Stimulated activated CD4-positive, alpha-beta T cell treated with anti-CD3 and anti-CD28 coated beads, TNF-alpha, amount 100 ng/mL, for 1 hour (primary cell): Measurements from ENCODE around the gene RAPGEF1.
"Not testable (repeated sequence)": the region's sequence is repeated elsewhere in the genome, so short reads cannot be mapped to it uniquely, and the experiment has no call there.

ENCODE experiments used
- DNase-seq, 3 donors: peaks; one replicate each; pipeline ENCODE4 v3.0.0-alpha.2; 2020; ENCODE audit warnings: low read depth in 3 of 3, low spot score in 1 of 3

RAPGEF1 gene

DNA sequence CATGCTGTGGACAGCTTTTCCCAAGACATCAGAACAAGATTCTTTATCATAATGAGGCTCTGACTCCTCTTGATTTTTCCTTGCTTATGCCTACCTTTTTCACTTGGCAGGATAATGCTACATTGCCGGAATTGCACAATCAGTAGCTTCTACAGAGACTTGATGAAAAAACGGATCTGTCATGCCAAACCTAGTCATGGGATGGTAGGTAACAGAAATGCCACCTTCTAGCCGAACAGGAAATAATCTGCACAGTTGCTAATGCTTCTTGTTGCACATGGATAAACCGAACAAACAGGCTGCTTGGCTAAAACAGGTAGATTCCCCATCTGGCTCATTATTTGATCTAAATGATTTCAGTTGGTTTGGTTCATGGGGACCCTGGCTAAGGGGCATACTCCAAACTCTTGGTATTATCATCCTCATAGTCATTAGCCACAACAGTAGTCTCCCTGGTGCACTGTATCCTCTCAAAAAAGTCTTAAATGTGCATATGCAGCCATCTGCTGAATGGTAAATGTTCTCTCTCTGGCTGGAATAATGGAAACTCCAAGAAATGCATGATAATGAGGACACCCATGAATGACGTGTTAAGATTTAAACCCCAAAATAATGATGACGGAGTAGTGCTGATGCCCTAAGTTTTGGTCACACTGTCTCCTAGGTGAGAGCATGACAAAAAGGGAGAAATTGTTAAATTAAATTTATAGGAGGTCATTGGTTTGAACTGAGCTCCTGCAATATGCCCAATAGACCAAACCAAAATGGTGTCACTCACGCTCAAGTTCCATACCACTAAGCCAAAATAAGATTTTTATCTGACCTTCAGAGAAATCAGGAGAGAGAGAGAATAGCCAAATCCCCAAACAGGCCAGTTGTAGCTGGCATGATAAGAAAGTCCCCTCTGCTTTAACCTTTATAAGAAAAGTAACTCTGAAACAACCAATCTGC lies 47.0 kb downstream of the RAPGEF1 start:
- DNase-seq, result no peak

DNA sequence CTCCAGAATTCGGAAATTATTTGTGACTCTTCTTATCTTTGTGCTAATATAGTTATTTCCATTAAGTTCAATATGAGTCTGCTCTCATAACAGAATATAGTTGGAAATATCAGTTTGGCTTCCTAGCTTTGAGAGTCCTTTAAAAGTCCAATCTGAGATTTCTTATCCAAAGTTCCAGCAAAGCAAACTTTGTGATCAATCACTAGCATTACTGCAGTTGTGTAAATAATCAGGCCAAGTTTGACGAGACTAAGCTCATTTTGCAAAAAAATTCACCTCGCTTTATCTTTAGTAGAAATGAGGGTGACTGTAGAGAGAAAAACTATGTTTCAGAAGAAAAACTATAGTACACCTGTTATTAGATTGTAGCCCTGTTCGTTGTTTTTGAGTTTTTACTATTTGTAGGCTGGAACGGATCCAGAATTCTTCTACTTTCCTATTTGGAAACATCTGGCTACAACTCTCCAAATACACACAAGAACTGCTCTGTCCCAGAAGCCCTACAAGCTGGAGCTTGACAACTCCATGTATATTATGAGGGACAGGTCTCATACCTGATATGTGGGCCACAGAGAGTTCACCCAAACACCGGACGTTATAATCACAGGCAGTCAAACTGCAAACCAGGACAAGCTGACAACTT lies 47.8 kb downstream of the RAPGEF1 start:
- DNase-seq, result no peak

DNA sequence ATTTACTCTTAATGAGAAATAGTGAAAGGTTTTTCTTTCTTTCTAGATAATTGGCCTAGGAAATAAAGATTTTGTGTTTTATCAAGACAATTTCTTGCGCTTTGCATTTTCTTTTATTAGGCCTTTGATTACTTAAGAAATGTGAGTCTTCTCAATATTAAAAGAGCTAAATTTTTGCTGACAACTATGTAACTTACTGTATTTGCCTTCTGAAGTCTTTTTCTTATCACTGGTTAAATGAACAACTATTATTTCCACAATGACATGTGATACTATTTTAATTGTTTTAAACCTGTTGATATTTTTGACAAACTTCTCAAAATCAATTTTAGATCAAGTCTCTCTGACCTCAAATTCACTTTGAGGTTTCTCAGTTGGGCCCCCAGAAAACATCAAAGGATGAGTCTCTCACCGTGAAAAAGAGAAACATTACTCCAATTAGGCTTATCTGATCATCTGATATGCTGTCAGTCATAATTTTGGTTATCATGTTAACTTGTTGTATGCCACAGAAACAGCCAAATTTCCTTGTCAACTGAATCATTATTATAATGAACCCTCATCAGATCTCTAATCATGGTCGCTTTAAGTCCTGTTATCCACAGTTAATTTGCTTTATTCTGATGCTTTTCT lies 48.8 kb downstream of the RAPGEF1 start:
- DNase-seq, result no peak

DNA sequence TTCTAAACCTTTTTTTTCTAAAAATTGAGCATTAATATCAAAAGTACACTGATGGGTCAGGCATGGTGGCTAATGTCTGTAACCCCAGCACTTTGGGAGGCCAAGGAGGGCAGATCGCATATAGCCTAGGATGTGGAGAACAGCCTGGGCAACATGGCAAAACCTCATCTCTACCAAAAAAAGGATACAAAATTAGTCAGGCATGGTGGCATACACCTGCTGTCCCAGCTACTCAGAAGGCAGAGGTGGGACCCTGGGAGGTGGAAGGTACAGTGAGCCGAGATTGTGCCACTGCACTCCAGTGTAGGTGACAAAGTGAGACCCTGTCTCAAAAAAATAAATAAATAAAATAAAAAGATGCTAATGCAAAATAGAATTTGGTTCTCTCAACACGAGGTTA lies 49.4 kb downstream of the RAPGEF1 start:
- no peak for DNase-seq

DNA sequence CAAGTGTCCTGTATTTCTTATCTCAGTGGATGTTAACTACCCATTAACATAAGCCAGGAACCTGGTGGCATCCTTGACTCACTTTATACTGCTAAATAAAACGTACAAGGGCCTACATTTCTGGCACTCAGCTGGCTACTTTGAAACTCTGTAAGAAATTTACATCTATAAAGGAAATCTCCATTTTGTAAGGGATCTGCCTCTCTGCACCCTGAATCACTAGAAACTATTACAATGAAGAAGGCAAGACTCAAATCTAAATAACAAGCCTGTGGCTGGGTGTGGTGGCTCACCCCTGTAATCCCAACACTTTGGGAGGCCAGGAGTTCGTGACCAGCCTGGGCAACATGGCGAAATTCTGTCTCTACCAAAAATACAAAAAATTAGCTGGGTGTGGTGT lies 51.5 kb downstream of the RAPGEF1 start:
- no peak for DNase-seq

DNA sequence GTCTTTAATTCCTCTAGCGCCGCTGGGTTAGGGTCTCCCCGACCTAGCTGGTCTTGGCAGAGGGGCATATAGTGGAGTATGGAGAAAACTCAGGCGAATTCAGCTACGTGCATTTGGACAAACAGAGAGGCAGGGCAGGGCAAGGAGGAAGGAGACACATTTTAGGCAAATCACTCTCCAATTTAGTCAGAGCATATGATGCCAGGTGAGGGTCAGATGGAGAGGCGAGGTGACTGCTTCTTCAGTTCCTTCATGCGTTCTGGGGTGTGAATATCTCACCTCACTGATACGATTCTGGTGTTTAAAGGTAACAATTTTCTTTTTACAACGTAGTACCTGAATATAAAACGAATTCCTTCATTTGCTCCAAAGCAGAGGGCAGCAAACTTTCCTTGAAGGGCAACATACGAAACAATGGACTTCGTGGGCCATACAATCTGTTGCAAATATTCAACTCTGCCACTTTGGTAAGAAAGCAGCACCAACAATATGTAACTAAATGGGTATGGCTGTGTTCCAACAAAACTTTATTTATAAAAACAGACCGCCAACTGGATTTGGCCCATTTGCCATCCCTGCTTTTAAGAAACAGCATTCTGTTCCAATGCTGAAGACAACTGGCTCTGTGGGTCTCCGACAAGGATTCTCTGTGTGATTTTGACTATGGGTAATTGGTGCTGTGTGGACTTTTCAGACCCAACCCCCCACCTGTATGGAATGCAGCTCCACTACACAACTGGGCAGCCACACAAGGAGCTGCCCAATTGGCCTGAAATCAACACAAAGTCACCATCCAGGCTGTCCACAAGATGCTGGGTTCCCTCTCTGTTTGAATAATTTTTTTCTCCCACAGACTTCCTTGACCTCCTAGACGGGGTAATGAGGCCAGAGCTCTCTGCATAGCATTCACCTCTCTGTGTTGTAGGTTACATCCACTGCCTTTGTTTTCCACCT lies 53.8 kb downstream of the RAPGEF1 start:
- no peak for DNase-seq

DNA sequence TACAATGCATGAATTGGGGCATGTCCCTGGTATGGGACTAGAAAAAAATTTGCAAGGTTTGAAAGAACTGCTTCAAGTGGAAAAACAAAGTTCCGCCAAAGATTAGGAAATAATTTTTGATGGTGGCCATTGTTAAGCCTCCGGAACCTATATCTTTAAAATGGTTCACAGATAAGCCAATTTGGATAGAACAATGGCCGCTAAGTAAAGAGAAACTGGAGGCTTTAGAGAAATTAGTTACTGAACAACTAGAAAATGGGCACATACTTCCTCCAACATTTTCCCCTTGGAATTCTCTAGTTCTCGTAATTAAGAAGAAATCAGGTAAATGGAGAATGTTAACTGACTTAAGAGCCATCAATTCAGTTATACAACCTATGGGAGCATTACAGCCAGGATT lies 56.8 kb downstream of the RAPGEF1 start:
- not testable (repeated sequence) for DNase-seq

DNA sequence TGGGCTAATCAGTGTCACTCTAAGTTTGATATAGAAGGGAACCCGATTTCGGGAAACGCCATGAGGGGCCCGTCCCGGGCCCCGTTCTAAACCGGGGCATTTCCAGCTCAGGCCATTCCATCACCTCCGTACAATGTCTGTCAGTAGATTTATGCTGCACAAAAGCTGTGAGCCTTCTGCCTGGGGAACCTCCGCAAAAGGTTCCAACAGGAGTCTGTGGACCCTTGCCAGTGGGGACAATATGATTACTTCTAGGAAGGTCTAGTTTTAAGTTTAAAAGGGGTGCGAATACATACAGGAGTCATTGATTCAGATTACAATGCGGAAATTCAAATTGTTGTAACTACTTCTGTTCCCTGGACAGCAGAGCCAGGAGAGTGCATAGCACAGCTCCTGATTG lies 57.6 kb downstream of the RAPGEF1 start:
- no peak for DNase-seq

DNA sequence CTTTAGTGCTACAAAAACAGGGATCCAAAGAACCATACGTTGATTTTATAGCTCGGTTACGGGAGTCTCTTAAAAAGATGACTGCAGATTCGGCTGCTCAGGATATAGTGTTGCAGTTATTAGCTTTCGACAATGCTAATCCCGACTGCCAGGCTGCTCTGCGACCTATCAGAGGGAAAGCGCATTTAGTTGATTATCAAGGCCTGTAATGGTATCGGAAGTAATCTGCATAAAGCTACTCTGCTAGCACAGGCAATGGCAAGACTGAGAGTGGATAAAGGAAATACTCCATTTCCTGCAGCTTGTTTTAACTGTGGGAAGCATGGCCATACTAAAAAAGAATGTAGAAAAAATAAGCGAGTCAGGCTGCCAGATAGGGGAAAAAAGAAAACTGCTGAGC lies 58.0 kb downstream of the RAPGEF1 start:
- not testable (repeated sequence) for DNase-seq

DNA sequence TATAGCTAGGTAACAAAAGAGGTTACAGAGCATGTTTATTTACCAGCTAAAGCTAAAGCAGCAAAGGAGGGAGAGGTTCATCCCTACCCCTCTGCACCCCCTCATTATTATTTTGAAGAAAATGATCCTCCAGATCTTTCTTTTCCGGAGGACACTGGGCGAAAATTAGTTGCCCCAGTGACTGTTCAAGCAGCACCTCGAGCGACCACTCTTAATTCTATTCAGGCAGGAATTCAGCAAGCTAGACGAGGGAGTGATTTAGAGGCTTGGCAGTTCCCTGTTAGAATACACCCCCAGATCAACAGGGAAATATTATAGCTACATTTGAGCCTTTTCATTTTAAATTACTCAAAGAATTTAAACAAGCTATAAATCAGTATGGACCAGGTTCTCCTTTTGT lies 58.8 kb downstream of the RAPGEF1 start:
- not testable (repeated sequence) for DNase-seq

DNA sequence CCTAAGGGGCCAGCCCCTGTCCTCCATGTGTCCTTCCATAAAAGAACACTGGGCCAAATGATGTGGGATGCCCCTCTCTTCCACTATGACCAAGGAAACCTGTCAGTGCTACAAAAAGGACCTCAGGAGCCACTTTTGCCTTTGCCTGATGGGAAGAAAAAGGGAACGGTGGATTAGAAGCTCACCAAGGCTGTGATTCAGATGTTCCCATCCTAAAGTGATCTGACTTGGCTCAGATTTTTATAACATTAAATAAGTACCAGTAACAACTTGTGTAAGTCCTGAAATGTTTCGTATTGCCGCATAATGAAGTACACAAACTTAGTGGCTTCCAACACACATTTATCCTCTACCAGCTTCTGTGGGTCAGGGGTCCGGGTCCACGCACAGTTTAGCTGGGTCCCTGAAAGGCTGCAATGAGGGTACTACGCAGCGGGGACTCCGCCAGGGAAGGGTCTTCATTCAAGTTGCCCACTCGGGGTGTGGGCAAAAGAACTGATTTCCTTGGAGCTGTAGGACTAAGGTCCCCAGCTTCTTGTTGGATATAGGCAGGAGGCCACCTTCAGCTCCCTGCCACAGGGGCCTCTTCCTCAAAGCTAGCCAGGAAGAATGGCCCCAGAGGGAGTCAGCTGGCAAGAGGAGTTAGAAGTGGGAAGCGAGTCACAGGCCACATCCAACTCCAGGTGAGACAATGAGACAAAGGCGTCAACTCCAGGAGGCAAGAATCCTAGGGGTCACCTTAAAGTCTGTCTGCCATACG lies 60.4 kb downstream of the RAPGEF1 start:
- DNase-seq, result no peak

DNA sequence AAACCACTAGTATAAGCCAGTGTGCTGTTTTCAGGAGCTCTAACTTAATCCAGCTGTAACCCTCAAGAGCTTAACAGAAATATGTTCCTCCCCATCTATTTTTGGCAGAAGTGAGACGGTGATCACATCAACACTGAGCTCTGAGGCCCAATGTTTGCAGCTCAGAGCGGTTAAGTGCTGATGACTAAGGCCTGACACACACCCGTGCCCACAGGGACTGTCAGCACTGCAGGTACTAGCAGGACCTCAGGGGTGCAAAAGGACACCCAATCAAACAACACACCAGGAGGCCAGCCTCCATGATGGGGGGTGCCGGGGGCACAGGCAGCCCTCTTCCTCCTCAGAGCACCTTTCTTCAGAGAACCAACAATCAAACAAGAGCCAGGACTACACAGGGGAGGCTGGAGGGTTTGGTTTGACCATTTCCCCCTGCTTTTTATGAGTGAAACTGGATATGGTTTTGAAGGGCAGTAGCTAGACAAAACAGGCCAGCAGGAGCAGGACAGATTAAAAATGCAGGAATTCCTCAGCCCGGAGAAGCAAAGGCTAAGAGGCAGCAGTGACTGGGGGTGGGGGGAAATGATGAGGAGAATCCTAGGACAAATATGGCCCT lies 61.3 kb downstream of the RAPGEF1 start:
- peak; percentile 45 to 74 (median 62) for DNase-seq

DNA sequence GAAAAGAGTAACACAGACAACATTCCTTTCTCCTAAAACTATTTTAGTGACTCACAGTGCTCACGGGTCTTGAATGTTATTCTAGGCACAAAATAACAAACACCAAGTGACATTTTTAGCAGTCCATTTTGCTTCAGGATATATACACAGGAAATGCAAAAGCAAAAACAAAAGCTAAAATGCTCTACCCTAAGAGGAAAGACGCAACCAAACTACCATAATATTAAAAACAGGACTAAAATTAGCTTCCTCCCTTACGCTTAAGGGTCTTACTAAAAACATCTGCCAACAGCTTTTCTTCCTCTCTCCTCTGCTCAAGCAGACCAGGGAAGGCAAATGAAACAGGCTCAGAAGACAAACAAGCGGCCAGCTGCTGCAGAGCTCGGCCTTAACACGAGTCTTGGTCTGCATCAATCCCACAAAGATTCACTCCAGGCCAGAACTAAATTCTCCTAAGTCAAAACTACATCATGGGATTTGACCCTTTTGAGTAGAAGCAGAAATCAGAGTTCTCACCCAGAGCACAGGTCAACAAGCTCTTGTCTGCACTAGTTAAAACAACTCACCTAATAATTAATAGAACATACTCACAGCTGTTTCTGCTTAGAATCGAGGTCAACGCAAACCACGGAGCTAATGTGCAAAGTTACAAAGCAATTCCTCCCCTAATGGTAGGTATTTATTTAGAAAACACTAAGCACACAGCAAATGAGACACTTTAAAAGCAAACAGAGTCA lies 62.3 kb downstream of the RAPGEF1 start:
- DNase-seq, result no peak

DNA sequence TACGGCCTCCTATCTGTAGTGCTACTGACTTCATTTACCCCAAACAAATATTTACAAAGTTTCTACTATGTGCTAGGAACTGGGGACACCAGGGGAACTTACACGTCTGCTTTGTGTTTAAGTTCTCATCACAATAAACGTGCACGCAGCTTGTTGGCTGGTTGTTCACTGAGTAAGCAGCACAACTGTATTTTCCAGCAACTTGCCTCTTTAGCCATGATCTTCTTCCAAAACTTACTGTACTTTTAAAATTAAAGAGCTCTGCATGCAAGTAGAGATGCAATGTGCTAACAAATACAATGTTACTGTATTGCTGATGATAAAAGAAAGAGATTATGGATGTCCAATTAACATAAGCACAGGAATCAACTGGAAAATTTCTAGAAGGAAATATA lies 62.8 kb downstream of the RAPGEF1 start:
- no peak for DNase-seq

DNA sequence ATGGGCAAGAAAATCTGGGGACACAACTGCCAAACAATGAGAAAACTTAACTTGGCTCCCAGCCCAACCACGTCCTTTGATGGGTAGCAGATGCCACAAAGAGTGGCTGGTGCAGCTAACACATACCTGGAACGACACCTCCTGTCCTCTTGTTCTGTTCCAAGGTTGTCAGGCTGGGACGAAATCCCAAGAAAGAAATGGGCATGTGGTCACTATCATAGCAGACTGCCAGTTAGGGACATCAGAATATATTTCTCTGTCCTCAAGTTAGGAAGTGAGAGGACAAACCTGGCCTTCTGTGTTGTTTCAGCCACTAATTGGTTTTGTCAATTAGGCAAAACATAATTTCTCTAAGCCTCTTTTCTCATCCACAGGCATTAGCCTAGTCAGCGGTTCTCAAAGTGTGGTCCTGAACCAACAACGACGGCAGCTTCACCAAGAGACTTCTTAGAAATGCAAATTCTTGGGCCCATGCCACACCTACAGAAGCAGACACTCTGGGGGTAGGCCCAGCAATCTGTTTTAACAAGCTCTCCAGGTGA lies 63.4 kb downstream of the RAPGEF1 start:
- DNase-seq, result peak in 1 of 3 donors; percentile 32

DNA sequence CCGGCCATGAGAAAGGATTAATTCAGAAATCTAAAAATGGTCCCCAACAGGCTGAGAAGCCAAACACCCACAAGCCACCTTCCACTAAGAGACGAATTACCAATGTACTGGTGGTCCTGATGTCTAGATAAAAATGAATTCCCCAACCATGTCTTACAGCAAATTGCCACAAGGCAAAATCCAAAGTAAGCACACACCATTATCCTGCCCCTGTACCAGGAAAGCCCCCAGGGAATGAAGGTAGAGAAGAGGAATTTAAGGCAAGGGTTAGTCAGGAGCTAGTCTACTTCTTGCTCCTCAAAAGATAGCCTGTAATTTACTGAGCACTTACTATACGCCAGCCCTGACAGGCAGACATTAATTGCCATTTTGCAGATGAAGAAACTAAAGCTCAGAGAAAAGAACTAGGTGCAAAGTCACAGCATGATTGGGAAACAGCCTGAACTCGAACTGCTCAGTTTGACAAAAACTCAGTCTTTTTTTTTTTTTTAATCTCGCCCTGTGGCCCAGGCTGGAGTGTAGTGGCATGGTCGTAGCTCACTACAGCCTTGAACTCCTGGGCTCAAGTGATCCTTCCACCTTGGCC lies 64.3 kb downstream of the RAPGEF1 start:
- no peak for DNase-seq

DNA sequence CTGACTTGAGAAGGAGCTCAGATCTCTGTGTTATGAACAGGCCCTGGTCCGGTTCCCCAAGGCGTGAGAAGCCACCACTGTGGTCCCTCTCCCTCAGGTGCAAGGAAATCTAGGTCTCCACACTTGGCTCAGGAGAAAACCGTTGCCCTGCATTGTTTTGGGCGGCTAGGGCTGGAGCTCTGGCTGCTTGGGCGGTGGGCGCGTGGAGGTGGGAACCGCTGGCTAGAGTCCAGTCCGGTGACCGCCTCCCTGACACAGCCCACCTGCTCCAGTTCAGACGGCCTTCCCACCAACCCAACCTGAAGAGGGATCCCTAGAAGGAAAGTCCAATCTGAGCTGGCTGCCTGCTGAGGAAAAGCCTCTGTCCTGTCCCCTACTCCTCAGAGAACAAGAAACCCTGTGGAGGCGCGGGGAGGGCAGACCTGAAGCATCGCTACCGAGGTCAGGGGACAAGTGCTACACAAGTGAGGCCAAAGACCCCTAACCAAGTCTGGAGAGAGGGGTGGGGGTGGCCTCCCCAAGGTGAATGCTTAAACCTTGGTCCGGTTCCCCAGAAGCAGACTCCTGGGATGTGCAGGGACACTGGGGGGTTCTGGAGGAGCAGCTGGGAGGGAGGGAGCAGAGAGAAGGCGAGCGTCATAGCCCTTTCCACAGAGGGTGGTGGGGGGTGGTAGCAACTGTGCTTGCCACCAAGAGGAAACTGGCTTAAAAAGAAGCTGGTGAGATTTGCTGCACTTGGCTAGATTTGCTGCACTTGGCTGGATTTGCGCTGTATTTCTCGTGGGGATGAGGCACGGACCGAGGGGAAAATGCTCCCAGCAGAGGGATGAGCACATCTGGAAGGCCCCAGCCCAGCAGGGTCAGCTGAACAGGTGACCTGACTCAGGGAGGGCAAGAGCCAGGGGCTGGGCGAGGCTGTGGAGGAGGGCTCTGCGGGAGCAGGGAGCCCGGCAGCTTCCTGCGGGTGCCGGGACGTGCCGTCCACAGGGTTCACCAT lies 65.2 kb downstream of the RAPGEF1 start:
- no peak for DNase-seq
